Testis (tissue), 2 donors: Measurements from ENCODE around the gene GBF1.

Source experiments
- CTCF ChIP-seq, 3 experiments: fragments of 450-650 bp in 2 of 3; fragments of 200-600 bp in 1 of 3; sonication (generic) in 1 of 3; IDR thresholded peaks; one replicate each; pipeline ENCODE4 v1.5.1; 2016 to 2019; ENCODE audit warnings: antibody characterized with exemption in 3 of 3, mild to moderate bottlenecking in 2 of 3, moderate library complexity in 1 of 3
- POLR2A ChIP-seq: fragments of 450-650 bp; IDR thresholded peaks from one replicate; pipeline ENCODE4 v1.6.1; 2017; ENCODE audit warnings: antibody characterized with exemption, mild to moderate bottlenecking, moderate library complexity

DNA sequence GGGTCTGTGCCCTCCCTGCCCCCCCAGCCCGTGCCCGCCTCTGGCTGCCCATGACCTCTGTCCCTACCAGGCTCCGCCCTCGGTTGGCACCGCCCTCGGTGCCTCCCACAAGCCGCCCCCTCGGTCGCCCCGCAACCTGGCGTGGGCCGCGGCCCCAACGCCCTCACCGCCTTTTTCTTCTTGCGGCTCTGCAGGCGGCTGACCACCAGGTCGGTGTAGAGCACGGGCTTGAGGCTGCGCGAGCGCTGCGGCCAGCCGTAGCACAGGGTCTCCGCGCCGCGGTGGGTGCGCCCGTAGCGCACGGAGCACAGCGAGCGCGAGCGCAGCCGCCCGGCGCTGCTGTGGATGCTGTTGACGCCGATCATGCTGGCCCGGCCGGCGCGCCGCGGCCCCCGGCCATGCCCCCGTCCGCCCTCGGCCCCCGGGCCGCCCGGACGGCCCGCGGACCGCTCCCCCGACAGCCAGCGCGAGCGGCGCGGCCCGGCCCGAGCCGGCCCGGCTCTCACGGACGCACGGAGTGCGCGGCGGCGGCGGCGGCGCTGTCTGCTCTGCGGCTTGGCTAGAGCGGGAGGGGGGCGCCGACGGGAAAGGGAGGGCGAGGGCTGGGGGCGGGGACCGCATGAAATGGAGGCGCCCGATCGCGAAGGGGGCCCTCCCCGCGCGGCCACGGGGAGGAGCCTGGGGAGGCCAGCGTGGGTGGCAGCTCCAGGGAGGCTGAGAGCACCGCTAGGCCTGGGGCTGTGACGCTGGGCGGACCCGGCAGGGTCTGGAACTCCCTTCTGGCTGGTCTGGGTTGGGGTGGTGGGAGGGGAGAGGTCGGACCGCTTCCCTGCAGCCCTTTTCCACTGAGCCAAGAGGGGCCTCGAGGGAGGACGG is 163.6 kb downstream of the GBF1 start:
- TF ChIP-seq CTCF (IDR thresholded peaks at IDR 0.05) (no peak), POLR2A (no peak)
